ENCODE measurements around the gene OXSR1.

OXSR1 gene

DNA sequence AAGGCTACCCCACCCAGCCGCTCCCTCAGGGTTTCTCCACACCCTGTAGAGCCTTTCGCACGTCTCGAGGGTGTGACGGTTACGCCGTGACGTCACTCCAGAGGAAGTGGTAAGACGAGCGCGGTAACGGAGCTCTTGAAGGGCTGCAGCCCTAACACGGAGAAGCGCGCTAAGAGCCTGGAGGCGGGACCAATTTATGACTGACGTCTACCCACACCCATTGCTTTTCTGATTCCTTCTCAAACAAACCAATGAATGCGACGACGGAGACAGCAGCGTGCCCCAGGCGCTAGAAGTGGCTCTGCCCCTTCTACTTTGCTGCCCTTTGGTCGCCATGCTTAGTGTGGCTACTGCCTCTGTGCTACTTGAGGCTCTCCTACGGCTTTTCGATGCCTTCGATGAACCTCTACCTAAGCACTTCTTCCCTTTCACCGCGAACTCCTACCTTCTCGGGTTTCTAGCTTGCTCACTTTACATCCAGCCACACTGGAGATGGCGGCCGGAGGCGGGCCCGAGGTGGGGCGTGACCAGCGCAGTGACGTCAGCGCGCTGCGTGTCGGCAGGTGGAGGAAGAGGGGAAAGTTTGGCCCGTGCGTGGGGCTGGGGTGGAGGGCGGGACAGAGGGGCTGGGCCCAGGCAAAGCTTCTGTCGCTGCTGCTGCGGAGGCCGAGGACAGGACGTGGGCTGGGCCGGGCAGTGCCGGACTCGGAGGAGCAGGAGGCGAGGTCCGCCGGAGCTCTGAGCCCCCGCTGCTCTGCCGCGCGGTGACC lies at the start of gene OXSR1:
OXSR1 (plus strand) TSS at position 586 of the 770 bp plus-strand sequence. CDS start 340 bp downstream, outside the sequence.
- H3K4me3 ChIP-seq (ENCODE audit: low read depth, low read length) = peak within 1 kb of the TSS; percentile 85

DNA sequence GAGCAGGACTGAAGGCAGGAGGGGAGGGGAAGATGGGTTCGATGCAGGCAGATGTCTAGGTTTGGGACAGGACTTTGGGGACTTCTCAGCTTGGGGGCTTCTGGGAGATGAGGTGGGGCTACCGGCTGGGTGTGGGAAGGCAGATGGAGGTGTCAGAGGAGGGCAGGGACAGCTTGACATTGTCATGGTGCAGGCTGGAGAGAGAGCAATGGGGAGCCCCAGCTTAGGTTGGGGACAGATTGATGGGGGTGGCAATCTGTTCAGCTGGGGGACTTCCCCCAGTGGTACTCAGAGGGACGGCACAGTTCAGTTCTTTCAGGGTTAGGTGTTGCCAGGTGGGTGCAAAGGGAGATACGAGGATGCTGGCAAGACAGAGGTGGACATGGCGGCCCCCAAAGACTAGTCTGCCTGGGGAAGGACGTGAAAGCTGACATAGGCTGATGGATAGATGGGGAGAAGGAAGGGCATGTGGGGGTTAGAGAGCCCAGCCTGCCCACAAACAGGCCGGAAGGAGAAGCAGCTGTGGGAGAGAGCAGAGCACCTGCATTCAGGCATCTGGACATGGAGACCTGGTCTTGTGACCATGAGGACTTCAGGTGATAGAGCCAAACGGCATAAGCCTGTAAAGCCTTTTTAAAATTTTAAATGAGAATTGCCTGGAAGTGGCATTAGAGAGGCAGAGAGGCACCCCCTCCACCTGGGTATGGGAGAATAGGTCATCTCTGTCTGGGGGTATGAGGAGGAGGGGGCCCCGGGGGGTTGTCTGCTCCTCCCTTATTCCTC lies 49.5 kb upstream of the OXSR1 start:
- H3K4me3 ChIP-seq (ENCODE audit: low read depth, low read length) = no peak overlapping the region

DNA sequence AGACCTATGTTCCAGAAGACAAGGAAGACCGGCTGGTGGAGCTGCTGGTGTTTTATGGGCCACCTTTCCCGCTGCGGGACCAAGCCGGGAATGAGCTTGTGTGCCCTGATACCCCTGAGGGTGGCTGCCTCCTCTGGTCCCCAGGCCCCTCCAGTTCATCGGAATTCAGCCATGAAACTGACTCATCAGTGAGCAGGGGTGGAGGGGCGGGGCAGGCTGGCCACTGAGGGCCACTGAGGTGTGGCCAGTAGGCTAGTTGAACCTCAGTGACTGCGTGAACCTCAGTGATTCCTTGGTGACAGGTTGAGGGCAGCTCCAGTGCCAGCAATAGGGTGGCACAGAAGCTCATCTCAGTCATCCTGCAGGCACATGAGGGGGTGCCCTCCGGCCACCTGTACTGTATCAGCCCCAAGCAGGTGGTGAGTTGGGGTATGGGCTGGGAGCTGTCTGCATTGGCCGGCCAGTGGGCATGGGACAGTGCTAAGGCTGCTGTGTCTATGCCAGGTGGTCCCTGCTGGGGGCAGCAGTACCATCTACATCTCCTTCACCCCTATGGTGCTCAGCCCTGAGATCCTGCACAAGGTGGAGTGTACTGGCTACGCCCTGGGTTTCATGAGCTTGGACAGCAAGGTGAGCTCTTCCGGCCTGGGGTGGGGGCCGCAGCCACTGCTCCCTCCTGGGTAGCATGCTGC lies 48.7 kb upstream of the OXSR1 start:
- no peak overlapping the region for H3K4me3 ChIP-seq (ENCODE audit: low read depth, low read length)

DNA sequence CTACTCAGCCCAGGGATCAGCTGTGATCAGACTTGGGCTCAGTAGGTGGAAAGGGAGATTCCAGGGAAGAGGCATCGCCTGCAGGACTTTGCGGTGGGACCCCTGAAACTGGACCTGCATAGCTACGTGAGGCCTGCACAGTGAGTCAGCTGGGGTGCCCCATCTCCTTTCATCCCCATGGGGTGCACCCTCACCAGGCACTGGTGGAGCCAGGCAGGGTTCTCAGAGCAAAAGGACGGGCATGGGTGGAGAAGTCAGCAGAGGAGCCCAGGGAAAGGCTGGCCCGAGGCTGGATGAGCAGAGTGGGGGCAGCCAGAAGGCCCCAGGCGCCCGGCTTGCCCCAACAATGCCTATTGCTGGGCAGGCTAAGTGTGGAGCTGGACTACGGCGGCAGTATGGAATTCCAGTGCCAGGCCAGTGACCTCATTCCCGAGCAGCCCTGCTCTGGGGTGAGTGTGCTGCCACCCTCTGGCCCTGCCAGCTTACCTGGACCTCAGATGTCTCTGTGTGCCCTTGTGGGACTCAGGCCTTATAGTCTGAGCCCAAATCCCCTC lies 48.1 kb upstream of the OXSR1 start:
- H3K4me3 ChIP-seq (ENCODE audit: low read depth, low read length) = no peak overlapping the region

DNA sequence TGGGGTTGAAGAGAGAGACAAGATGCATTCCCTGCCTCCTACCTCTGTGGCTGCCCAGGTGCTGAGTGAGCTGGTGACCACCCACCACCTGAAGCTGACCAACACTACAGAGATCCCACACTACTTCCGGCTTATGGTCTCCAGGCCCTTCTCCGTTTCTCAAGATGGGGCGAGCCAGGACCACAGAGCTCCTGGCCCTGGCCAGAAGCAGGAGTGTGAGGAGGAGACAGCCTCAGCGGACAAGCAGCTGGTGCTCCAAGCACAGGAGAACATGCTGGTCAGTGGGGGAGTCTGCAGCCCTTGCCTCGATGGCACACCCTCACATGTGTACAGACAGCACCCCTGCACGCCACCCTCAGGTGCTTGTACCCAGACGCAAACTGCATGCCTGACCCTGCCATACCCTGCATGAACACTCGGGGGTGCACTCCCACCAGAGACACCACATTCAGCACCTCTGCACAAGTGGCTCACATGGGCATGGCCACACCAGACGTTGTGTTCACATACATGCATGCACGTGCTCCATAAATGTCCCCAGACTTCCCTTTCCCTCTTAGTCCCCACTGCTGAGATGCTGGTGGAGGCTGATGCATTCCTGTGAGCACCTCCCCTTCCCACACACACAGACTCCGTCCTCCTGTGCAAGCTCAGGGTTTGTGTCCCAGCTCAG lies 47.5 kb upstream of the OXSR1 start:
- H3K4me3 ChIP-seq (ENCODE audit: low read depth, low read length) = no peak overlapping the region

DNA sequence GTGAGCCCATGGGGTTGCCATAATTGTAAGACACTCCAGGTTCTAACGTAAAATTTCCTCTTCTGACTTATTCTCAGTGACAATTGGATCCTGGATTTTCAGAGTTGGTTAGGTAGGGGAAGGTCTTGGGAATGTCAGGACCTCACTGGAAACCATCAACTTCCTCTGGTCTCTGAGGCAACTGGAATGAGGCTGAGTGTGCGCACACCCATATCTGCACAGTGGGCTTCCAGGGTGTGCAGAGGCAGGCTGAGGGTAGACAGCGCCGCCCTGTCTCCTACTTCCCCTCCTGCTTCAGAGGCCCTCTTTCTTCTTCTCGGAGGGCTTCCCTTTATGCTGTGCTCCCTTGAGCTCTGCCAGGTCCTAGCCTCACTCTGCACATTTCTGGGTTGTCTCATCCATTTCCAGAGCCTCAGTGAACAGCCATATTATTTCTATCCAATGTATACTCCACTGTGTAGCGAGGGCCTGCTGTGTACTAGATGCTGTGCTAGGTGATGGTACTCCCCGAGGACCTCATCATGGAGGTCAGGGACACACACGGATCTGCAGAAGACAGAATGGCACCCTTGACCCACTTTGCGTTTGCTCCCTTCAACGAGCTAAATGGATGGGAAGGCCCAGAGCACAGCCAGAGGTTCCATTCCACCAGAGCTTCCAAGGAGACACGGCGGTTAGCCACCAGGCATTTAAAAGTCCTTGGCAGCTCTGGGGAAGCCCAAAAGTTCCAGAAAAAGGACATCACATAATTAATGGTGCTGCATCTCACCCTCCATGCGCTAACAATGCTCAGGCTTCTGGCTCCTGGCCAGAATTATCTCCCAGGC lies 46.7 kb upstream of the OXSR1 start:
- no peak overlapping the region for H3K4me3 ChIP-seq (ENCODE audit: low read depth, low read length)

DNA sequence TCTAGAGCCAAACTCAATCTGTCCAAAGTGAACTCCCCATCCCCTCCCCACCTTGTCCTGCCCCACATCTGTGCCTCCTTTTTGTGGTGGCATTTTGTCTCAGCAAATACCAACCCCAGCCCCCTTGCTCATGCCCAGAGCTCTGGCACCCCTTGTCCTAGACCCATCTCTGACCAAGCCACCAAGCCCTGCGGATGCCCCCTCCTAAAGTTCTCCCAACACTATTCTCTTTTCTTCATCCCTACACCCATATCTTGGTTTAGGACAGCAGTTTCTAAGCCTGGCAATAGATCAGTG lies 46.1 kb upstream of the OXSR1 start:
- H3K4me3 ChIP-seq (ENCODE audit: low read depth, low read length) = no peak overlapping the region

DNA sequence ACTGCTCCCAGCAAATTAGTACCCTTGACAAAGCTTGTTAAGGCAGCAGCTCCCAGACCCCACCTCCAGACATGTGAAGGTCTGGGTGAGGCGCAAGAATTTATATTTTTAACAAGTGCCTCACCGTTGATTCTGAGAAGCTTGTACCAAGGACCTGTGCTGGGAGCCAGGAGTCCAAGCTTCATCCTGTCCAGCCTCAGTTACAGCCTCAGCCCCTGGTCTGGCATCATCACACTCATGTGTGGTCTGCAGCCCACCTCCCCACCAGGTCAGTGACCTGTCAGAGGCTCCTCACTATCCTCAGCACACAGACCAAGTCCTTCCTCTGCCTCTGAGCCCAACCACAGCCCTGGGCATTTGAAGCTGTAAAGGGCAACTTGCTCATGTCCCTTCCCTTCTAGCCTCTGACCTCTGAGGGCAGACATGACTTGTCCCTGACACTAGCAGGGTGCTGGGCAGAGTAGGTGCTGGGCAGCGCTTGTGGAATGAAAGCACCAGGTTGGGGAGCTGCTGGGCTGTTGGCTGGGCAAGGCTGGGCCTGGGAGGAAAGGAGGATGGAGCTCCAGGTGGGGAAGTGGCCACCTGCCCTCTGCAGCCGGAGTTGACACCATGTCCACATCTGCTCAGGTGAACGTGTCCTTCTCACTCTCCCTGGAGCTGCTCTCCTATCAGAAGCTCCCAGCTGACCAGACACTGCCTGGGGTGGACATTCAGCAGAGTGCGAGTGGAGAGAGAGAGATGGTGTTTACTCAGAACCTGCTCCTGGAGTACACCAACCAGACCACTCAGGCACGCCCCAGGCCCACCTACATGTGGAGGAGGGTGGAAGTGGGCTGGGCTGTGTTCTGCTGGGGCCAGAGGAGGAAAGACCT lies 45.3 kb upstream of the OXSR1 start:
- H3K4me3 ChIP-seq (ENCODE audit: low read depth, low read length) = no peak overlapping the region

DNA sequence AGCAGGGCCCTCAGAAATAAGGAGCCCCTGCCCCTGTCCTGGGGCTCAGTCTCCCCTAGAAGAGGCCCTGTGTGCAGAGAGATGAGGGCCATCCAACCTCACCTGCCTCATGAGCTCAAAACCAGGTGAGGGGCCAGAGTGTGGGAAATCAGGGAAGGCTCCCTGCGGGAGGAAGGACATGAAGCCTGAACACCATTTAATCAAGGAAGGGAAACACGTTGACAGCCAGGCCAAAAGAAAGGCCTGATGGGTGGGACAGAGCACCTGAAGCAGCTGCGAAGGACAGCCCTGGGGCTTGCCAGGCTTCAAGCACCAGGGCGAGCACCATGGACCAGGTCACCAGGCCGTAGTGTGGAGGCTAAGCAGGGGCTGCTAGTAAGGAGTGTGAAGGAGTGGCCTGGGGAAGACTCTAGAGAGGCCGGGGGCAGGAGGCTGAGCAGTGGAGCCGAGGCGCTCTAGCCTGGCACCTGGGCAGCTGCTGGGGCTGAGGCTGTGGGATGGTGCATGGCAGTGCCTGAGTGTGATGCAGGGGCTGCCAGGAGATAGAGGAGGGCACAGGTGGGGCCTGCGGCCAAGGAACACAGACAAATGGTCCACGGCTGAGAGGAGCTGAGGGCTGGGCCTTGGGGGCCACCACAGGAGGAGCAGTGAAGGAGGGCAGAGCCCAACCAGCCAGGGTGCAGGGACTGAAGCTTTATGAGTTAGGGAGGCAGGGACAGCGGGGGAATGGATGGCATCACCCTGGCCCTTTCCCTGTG lies 44.5 kb upstream of the OXSR1 start:
- no peak overlapping the region for H3K4me3 ChIP-seq (ENCODE audit: low read depth, low read length)

DNA sequence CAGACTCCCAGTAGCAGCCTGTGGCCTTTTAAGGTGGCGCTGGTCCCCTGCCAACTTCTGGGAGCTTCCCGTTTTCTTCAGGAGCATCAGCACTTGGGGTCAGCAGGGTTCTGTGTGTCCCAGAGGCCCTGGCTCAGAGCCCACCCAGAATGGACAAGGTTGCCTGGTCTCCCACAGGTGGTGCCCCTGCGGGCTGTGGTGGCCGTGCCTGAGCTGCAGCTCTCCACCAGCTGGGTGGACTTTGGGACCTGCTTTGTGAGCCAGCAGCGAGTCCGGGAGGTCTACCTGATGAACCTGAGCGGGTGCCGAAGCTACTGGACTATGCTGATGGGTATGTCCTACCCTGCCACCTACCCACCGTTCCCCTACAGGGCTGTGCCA lies 43.9 kb upstream of the OXSR1 start:
- no peak overlapping the region for H3K4me3 ChIP-seq (ENCODE audit: low read depth, low read length)

DNA sequence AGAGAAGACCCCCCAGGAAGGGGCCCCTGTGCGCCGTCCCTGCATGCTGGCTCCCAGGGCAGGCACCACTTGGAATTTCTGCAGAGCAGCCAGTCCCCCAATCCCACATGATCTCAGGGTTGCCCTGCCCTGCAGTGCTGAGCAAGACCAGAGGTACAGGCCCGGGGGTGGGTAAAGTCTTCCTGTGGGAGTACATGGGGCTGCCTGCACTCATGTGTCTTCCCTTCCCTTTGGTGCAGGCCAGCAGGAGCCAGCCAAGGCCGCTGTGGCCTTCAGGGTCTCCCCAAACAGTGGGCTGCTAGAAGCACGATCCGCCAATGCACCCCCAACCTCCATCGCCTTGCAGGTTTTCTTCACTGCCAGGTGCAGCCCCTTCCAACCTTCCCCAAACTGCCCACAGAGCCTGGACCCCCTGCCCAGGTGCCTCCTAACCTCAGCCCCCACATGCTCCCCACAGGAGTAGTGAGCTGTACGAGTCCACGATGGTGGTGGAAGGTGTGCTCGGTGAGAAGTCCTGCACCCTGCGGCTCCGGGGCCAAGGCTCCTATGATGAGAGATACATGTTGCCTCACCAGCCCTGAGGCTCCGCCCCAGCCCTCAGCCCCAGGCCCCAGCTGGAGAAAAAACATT lies 43.4 kb upstream of the OXSR1 start:
- H3K4me3 ChIP-seq (ENCODE audit: low read depth, low read length) = no peak overlapping the region

DNA sequence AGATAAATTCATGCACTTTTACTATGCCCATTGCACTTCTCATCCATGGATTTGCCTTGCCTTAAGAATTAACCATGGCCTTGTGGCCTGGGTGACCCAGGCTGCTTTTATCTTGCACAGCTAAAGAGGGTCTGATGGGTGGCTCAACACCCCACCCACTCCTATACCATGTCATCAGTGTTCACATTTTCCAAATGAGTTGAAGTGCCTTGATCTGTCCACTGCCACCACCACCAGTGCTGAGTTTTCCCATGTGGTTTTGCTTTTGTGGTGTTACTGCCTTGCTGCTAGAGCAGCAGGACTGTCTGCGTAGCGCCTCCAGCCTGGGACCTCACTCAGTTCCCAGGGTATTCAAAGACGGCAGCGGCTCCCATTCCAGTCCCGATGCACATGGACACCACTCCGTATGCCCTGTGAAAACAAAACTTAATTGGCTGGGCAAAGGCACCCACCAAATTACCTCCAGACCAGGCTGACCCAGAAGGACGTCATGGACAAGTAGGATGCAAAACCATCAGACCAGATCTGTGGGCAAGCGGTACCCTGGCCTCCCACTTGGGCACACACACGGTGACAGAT lies 42.5 kb upstream of the OXSR1 start:
- H3K4me3 ChIP-seq (ENCODE audit: low read depth, low read length) = no peak overlapping the region

DNA sequence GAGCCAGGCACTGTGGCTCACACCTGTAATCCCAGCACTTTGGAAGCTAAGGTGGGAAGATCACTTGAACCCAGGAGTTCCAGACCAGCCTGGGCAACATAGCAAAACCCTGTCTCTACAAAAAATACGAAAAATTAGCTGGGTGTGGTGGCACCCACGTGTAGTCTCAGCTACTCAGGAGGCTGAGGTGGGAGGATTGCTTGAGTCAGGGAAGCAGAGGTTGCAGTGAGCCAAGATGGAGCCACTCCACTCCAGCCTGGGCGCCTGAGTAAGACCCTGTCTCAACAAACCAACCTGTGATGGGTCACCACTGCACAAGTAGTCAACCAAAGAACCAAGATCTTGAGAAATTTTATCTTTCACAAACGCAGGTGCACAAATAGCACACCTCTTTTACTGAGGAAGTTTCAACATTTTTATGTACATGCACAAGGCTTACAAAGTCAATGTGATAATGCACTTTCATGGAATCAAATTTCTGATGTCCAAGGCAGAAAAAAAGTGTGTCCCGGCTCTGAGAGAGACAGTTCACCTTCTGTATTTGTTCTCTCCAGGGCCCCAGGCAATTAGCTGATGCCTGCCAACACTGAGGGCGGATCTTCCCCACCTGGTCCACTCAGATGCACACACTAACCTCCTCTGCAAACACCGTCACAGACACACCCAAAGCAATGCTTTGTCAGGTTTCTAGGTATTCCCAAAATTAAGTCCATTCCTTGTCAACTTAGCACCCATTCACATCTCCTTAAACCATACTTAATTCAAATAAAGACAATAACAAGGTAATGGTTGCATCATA lies 40.8 kb upstream of the OXSR1 start:
- H3K4me3 ChIP-seq (ENCODE audit: low read depth, low read length) = no peak overlapping the region

DNA sequence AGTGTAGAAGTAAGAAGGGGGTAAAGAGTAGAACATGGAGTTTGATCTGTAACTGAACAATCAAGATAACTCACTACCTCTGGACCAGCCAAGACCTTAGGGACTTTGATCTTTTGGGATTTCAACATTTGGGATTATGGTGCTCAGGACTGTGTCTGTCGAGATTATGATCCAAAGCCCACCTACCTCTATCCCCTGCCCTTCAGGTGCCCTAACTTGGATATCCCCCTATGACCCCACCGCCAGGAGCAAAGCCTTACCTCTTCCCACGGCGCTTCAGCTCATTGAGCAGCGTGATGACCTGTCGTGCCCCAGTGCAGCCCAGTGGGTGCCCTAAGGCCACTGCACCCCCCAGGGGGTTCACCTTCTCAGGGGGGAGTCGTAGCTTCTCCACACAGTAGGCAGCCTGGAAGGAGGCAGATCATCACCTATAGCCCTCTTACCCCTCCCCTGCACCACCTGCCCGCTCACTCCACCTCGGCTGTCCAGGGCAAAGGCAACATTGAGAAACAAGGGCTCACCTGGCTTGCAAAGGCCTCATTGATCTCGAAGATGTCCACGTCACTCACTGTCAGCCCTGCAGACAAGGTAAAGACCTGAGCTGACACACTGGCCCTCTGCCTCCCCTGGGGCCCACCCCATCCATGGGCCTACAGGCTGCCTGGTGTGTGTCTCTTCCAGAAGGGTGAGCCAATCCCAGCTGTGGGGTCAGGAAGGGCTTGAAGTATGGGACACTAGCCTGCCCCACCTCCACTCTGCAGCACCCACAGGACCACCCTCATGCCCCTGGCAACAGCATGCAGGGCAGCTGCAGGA lies 39.8 kb upstream of the OXSR1 start:
- no peak overlapping the region for H3K4me3 ChIP-seq (ENCODE audit: low read depth, low read length)

DNA sequence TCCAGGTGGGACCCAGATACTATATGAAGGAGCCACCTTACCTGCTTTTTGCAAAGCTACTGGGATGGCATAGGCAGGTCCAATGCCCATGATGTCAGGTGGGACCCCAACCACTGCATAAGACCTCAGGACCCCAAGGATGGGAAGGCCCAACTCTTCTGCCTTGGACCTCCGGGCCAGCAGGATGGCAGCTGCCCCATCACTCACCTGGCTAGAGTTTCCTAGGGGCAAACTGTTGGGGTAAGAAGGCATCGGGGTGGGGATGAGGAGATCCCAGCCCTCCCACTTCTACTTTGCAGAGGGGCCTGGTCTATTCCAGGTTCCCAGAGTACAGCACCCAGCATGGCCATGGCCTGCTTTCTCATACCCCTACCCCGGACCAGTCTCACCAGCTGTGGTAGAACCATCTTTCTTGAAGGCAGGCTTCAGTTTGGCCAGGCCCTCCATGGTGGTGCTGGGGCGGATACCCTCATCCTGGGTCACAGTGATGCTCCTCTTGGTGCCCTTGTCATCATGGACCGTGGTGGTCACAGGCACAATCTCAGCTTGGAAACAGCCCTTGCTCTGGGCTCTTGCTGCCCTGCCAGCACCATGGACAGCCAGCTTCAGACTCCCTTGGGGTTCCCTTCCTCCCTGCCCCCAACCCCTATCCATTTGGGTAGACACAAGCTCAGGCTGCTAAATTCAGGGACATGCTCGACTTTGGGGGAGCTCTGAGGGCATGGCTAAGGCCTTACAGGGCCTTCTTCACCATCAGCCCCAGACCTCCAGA lies 39.0 kb upstream of the OXSR1 start:
- no peak overlapping the region for H3K4me3 ChIP-seq (ENCODE audit: low read depth, low read length)

Data from iPS-11a (cell line).